ENCODE data around the gene KMT2D.

KMT2D gene

DNA sequence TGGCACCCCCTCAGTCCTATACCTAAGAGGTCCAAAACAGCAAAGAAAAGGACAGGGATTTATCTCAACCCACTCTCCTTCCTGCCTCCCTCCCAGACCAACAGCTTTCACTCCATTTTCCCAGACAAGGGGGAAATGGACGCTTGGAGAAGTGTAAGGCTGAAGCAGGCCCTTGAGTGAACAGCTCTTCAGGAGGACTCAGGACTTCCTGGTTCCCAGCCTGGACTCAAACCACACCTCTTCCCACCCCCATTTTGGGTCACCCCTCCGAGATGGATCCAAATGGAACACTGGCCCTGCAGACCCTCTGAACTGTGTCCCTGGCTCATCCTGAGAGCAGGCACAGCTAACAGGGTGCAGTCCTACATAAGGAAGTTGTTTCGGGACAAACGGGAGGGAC is 2.7 kb downstream of the KMT2D start:
- peak overlapping the region; percentile 76 for H3K4me3 ChIP-seq (ENCODE audit: low read depth, low read length, poor library complexity, severe bottlenecking)
- no peaks in the 10 kb centered on the region for H3K27me3 ChIP-seq (ENCODE audit: insufficient read depth, low read length)
- H3K4me2 ChIP-seq (ENCODE audit: low read length) = peak overlapping the region; percentile 99
- H2AFZ ChIP-seq (ENCODE audit: low read length) = no peak overlapping the region
- peaks cover 56% of the 10 kb centered on the region for H3K79me2 ChIP-seq (ENCODE audit: insufficient read depth, low read length)
- H3K9me3 ChIP-seq (ENCODE audit: low read length) = no peaks in the 10 kb centered on the region
- peaks cover 48% of the 10 kb centered on the region for H3K4me1 ChIP-seq (ENCODE audit: insufficient read depth, low read length, severe bottlenecking)
- H3K9me2 ChIP-seq (ENCODE audit: low read depth, low read length) = no peaks in the 10 kb centered on the region
- no peak overlapping the region for H3K27ac ChIP-seq (ENCODE audit: low read depth, low read length, poor library complexity, severe bottlenecking)
- TF ChIP-seq EZH2 (IDR thresholded peaks at IDR 0.05; ENCODE audit: borderline replicate concordance, low read length) = no peak
- TF ChIP-seq, protein P1, sequence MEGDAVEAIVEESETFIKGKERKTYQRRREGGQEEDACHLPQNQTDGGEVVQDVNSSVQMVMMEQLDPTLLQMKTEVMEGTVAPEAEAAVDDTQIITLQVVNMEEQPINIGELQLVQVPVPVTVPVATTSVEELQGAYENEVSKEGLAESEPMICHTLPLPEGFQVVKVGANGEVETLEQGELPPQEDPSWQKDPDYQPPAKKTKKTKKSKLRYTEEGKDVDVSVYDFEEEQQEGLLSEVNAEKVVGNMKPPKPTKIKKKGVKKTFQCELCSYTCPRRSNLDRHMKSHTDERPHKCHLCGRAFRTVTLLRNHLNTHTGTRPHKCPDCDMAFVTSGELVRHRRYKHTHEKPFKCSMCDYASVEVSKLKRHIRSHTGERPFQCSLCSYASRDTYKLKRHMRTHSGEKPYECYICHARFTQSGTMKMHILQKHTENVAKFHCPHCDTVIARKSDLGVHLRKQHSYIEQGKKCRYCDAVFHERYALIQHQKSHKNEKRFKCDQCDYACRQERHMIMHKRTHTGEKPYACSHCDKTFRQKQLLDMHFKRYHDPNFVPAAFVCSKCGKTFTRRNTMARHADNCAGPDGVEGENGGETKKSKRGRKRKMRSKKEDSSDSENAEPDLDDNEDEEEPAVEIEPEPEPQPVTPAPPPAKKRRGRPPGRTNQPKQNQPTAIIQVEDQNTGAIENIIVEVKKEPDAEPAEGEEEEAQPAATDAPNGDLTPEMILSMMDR (IDR thresholded peaks at IDR 0.05; ENCODE audit: low read length) = no peak
- 0 out of 2 replicates have a peak, but pooled peaks cover 2% of the 10 kb centered on the region for H4K20me1 ChIP-seq (ENCODE audit: insufficient read depth, low read length)
- H3K9ac ChIP-seq (ENCODE audit: low read length) = peak overlapping the region; percentile 89
- H3K36me3 ChIP-seq (ENCODE audit: insufficient read depth, low read length) = peaks cover 29% of the 10 kb centered on the region
- no peaks in the 10 kb centered on the region for H3F3A ChIP-seq (ENCODE audit: insufficient read depth, low read length)

DNA sequence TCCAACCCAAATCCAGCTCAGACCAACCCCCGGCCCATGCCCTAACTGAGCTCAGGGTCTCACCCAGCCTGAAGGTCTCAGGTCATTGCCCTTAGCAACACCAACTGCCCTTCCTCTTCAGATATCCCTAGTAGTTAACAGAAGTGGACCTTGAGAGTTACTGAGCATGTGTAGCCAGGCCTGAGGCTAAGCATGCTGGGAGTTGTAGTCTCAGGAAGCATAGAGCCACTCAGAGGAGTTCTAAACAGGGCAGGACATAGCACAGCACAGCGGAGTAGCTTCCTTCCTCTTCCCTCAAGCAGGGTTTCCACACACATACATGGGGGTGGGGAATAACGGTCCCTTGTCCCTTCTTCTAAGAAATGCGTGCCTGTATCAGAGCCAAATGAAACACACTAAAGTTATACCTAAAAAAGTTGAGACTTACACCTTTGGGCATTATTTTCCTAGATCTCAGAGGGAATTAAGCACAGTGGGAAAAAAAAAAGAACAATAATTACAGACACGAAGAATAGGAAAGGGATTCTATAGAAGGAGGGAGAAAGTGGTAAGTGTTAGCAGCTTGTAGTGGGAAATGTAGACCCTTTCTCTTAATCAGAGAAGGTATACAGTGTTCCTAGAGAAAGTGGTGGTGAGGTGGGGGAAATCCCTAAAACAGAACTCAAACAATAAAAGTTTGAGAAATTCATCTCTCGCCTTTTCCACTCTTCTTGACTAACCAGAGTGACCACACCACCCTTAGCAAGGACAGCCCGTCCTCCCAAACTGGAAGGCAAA is 4.4 kb downstream of the KMT2D start:
- Histone ChIP-seq H3K9me3 (ENCODE audit: low read length) (no peaks in the 10 kb centered on the region), H3K27me3 (ENCODE audit: insufficient read depth, low read length) (no peaks in the 10 kb centered on the region), H3F3A (ENCODE audit: insufficient read depth, low read length) (no peaks in the 10 kb centered on the region), H3K4me2 (ENCODE audit: low read length) (peak overlapping the region; percentile 99), H4K20me1 (ENCODE audit: insufficient read depth, low read length) (0 out of 2 replicates have a peak, but pooled peaks cover 2% of the 10 kb centered on the region), H3K79me2 (ENCODE audit: insufficient read depth, low read length) (peaks cover 56% of the 10 kb centered on the region), H3K9ac (ENCODE audit: low read length) (peak overlapping the region; percentile 89; the same call in 1 of the 2 replicates), H3K36me3 (ENCODE audit: insufficient read depth, low read length) (peaks cover 46% of the 10 kb centered on the region), H3K4me1 (ENCODE audit: insufficient read depth, low read length, severe bottlenecking) (peaks cover 38% of the 10 kb centered on the region), H3K27ac (ENCODE audit: low read depth, low read length, poor library complexity, severe bottlenecking) (peak overlapping the region; percentile 25), H3K4me3 (ENCODE audit: low read depth, low read length, poor library complexity, severe bottlenecking) (peak overlapping the region; percentile 76), H2AFZ (ENCODE audit: low read length) (no peak overlapping the region), H3K9me2 (ENCODE audit: low read depth, low read length) (no peaks in the 10 kb centered on the region)
- no peak for TF ChIP-seq EZH2 (IDR thresholded peaks at IDR 0.05; ENCODE audit: borderline replicate concordance, low read length)
- TF ChIP-seq, protein P1 (IDR thresholded peaks at IDR 0.05; ENCODE audit: low read length) = no peak

GRCh38 chr12:49055092-49055491 is 5.5 kb downstream of the KMT2D start:
- Histone ChIP-seq H3K79me2 (ENCODE audit: insufficient read depth, low read length) (peaks cover 54% of the 10 kb centered on the region), H3K4me3 (ENCODE audit: low read depth, low read length, poor library complexity, severe bottlenecking) (no peak overlapping the region), H3K27me3 (ENCODE audit: insufficient read depth, low read length) (no peaks in the 10 kb centered on the region), H3K4me2 (ENCODE audit: low read length) (no peak overlapping the region), H3K36me3 (ENCODE audit: insufficient read depth, low read length) (peaks cover 57% of the 10 kb centered on the region), H3K27ac (ENCODE audit: low read depth, low read length, poor library complexity, severe bottlenecking) (no peak overlapping the region), H3F3A (ENCODE audit: insufficient read depth, low read length) (no peaks in the 10 kb centered on the region), H2AFZ (ENCODE audit: low read length) (no peak overlapping the region), H4K20me1 (ENCODE audit: insufficient read depth, low read length) (0 out of 2 replicates have a peak, but pooled peaks cover 2% of the 10 kb centered on the region), H3K9me2 (ENCODE audit: low read depth, low read length) (no peaks in the 10 kb centered on the region), H3K9ac (ENCODE audit: low read length) (no peak overlapping the region), H3K9me3 (ENCODE audit: low read length) (no peaks in the 10 kb centered on the region), H3K4me1 (ENCODE audit: insufficient read depth, low read length, severe bottlenecking) (peaks cover 38% of the 10 kb centered on the region)
- TF ChIP-seq, protein P1 (IDR thresholded peaks at IDR 0.05; ENCODE audit: low read length) = no peak
- no peak for TF ChIP-seq EZH2 (IDR thresholded peaks at IDR 0.05; ENCODE audit: borderline replicate concordance, low read length)
